Measurements from ENCODE around the gene PRKRIP1.
"Not testable (repeated sequence)": the region's sequence is repeated elsewhere in the genome, so short reads cannot be mapped to it uniquely, and the experiment has no call there.

The PRKRIP1 gene

DNA sequence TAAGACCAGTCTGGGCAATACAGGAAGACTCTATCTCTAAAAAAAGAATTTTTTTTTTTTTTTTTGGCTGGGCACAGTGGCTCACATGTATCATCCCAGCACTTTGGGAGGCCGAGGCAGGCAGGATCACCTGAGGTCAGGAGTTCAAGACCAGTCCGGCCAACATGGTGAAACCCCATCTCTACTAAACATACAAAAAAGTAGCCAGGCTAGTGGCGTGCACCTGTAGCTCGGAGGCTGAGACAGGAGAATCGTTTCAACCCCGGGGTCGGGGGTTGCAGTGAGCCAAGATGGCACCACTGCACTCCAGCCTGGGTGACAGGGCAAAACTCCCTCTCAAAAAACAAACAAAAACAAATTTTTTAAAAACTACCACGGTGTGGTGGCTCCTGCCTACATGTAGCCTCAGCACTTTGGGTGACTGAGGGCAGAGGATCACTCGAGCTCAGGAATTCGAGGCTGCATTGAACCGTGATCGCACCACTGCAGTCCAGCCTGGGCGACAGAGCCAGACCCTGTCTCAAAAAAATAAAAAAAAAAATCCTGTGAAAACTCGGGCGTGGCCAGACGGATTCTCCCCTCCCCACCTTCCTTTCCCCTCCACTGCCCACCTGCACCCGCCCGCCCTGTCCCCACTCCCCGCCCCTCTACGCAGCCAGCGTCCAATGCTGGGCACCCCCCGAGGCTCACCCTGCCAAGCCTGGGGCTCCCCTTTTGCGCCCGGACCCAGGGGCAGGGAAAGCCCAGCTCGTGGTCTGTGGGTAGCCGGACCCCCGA, 36.5 kb downstream of the PRKRIP1 start:
- DNase-seq = no peak

GRCh38 chr7:102433219-102434038, 37.3 kb downstream of the PRKRIP1 start, which contains the start of gene ORAI2:
Gene ORAI2 (plus strand): TSS chr7:102433575. CDS start chr7:102438957, 5,382 bp downstream.
- peak; percentile 85 for DNase-seq

DNA sequence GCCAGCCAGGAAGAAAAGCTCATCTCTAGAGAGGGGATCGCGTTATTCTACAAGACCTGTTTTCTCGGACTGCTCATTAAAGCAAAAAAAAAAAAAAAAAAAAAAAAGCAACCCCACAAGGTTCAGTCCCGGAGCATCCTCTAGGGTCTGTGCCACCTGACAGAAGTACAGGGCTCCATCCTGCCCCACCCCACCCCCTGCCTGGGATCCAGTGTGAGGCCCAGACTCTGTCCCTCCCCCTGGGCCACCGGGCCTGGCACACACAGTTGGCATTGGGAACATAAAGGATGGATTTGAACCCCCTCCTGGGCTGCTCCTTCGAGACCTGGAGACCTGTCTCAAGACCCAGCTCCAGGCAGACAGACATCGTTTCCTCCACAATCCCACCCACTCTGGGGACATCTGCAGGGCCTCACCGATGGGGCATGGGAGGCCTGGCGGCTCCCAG, 37.9 kb downstream of the PRKRIP1 start:
- no peak for DNase-seq

GRCh38 chr7:102436118-102436517, 40.0 kb downstream of the PRKRIP1 start:
- no peak for DNase-seq

DNA sequence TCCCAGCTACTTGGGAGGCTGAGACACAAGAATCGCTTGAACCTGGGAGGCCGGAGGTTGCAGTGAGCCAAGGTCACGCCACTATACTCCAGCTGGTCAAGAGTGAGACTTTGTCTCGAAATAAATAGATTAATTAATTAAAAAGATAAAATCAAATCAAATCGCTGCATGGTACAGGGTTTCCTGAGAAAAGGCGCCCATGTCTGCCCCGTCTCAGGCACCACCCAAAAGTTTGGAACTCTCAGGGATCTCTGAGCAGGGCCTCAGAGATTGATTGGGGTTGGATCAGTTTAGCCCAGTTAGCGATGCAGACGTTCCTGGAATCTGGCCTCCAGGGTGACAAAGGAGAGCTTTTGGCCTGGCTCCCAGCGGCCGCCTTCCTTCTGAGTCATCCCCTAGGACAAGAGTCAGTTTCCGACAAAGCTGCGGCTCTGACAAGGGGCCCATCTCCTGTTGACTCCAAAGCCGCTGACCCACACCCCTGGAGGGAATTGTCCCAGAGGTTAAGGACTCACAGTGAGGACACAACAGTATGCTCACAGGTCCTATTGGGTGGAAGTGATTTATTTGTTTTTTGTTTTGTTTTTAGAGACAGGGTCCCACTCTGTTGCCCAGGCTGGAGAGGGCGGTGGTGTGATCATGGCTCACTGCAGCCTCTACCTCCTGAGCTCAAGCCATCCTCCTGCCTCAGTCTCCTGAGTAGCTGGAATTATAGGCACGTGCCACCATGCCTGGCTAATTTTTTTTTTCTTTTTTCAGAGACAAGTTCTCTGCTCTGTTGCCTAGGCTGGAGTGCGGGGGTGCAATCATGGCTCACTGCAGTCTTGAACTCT, 44.0 kb downstream of the PRKRIP1 start:
- DNase-seq = no peak

DNA sequence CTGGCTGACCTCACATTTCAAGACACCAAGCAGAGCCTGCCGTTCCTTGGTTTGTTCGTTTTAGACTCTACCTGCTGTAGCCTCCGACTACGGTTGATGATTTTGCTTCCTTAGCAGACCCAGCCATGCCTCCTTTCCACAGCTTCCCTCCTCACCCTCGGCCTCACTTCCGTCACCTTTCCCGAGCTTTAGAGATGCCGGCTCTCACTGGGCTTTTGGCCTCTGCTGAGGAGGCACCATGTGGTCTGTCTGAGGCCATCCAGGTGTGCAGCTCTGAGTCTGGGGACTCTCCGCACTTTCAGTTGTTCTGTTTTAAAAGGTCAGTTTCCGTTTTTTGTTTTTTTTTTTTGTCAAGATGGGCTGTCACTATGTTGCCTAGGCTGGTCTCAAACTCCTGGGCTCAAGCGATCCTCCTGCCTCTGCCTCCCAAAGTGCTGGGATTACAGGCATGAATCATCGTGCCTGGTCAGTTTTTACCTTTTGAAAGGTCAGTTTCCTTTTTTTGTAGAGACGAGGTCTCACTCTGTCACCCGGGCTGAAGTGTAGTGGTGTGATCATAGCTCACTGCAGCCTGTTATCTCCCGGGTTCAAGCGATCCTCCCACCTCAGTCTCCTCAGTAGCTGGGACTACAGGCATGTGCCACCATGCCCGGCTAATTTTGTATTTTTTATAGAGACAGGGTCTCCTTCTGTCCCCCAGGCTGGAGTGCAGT, 49.0 kb downstream of the PRKRIP1 start:
- no peak for DNase-seq

- no peak for DNase-seq
Measured at GRCh38 chr7:102445674-102446071, 49.5 kb downstream of the PRKRIP1 start.

DNA sequence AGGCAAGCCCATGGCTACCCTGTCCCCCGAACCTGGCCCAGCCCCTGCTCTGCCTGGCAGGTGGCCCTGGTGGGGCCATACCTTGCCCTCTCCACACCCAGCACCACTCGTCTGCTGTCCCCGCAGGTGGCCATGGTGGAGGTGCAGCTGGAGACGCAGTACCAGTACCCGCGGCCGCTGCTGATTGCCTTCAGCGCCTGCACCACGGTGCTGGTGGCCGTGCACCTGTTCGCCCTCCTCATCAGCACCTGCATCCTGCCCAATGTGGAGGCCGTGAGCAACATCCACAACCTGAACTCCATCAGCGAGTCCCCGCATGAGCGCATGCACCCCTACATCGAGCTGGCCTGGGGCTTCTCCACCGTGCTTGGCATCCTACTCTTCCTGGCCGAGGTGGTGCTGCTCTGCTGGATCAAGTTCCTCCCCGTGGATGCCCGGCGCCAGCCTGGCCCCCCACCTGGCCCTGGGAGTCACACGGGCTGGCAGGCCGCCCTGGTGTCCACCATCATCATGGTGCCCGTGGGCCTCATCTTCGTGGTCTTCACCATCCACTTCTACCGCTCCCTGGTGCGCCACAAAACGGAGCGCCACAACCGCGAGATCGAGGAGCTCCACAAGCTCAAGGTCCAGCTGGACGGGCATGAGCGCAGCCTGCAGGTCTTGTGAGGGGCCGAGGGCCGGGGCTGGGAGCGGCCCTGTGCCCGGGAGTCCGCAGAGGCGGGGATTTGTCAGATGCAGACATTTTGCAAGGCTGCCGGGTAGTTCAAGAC, 50.4 kb downstream of the PRKRIP1 start:
- no peak for DNase-seq

GRCh38 chr7:102447311-102447710, 51.1 kb downstream of the PRKRIP1 start:
- no peak for DNase-seq

GRCh38 chr7:102449136-102449535, 53.0 kb downstream of the PRKRIP1 start:
- DNase-seq = no peak

- peak; percentile 42 for DNase-seq
Measured at GRCh38 chr7:102450242-102450641, 54.1 kb downstream of the PRKRIP1 start.

- no peak for DNase-seq
Measured at GRCh38 chr7:102451371-102452054, 55.4 kb downstream of the PRKRIP1 start.

DNA sequence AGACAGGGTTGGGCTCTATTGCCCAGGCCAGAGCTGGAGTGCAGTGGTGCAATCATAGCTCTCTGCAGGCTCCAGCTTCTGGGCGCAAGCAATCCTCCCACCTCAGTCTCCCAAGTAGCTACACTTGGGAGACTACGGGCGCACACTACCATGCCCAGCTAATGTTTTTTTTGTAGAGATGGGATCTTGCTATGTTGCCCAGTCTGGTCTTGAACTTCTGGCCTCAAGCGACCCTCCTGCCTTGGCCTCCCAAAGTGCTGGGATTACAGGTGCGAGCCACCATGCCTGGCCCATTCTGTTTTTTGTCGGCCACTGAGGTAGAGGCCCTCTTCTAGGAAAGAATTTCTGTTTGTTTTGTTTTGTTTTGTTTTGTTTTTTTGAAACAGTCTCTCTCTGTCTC, 56.3 kb downstream of the PRKRIP1 start:
- no peak for DNase-seq

DNA sequence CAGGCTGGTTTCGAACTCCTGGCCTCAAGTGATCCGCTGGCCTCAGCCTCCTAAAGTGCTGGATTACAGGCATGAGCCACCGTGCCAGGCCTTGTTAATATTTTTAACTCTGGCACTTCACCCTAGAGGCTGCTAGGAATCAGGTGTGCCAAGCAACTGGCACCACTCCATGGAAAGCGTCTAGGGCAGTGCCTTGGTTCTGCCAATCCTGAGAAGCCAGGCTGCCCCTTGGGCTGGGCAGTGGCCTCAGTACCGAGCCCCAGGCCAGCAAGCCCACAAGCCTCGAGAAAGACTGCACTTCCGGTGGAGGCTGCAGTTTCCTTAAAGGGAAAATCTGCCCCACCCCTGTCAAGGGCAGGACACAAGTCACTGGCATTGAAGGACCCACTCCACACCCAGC, 57.2 kb downstream of the PRKRIP1 start:
- DNase-seq = no peak

DNA sequence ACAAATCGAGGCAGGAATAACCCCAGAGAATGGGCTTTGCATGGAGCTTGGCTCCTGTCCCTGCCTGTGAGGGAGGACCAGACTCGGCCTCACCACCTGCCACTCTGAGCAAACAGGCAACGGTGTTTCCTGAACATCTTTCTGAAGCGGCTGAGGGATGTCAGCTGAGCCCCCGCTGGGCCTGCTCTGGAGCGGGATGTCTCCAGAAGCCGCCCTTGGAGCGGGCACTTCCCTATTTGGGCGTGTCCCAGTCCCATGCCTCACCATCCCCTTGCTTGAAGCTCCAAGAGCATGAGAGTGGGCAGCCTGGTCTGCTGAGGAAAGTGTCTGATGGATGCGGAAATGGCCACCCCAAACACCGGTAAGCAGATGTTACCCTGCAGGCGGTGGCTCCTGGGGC, 58.3 kb downstream of the PRKRIP1 start:
- DNase-seq = no peak

DNA sequence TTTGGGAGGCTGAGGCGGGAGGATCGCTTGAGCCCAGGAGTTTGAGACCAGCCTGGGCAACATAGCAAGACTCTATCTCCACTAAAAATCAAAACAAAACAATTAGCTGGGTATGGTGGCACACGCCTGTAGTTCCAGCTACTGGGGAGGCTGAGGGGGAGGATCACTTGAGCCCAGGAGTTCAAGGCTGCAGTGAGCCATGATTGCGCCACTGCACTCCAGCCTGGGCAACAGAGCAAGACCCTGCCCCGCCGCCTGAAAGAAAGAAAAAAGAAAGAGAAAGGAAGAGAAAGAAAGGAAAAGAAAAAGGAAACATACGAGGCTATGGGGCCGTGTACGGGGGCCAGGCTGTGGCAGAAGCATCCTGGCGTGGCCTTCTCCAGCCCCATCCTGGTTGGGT, 58.8 kb downstream of the PRKRIP1 start:
- not testable (repeated sequence) for DNase-seq

GRCh38 chr7:102455596-102455995, 59.4 kb downstream of the PRKRIP1 start:
- no peak for DNase-seq

DNA sequence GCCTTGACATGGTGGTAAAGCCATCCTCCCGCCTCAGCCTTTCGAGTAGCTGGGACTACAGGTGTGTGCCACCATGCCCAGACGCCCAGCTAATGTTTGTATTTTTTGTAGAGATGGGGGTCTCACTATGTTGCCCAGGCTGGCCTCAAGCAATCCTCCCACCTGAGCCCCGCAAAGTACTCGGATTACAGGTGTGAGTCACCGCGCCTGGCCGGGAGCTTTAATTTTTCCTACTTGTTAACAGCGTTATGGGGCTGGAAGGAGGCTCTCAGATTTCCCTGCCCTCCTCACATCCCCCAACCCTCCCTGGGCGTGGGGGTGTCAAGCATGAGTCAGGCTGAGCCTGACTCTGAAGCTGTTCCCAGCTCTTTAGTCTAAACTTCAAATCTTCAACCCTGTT, 60.2 kb downstream of the PRKRIP1 start:
- no peak for DNase-seq

DNA sequence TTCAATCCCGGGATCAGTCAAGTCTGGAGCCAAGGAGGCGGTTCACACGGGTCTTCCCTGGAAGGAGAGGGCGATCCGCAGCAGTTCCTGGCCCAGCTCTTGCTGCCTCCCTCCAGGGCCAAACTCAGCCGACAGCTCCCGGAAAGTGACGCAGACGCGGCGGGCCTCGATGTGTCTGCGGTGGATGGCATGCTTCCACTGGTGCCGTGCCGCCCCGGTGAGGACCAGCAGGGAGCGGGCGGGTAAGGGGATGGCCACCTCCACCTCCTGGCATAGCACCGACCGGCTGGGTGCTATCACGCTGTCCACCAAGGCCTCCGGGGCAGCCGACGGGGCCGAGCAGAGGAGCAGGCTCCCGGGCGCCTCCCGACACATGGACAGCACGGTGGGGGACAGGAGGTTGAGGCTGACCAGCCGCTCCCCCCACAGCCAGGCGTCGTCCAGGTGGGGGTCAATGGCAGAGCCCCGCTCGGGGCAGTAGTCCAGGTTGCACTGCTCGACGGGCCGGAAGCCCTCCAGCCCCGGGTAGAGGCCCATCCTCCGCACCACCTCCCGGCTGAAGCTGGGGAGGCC, 61.3 kb downstream of the PRKRIP1 start:
- no peak for DNase-seq

DNA sequence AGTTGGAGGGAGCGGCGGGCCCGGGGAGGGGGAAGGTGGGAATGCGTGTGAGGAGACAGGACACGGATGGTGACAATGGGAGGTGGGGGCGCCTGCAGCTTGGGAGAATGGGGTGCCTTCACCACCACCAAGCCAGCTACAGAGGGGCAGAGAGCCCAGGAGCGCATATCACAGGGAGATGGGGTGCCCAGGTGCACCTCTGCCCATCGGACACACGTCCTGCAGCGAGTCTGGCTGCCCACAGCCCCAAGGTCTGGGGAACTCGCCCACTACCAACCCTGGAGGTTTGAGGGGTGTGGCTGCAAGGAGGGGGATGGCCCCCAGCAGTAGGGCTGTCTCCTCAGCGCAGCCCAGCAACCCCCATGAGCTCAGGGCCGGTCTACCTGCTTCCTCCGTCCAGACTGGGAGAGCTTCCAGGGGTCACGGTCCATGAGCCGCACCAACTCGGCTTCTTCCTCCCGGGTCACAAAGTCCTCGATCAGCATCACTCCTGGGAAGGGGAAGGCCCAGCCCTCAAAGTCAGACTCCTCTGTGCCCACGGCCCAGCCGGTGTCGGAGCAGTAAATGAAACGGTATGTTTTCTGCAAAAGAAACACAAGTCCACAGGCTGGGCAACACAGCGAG, 63.2 kb downstream of the PRKRIP1 start:
- no peak for DNase-seq

Measured in stimulated activated CD4-positive, alpha-beta T cell treated with anti-CD3 and anti-CD28 coated beads, Interleukin-12 subunit alpha, Interleukin-12 subunit beta, amount 100 ng/mL, for 4 hours (primary cell).